ENCODE measurements around the gene DNAAF2. TPM values are rescaled to one million over a fixed set of nuclear protein-coding genes. Genes with fewer than 3 reads are reported as not detected.

The DNAAF2 gene
- total and polyA plus RNA-seq, 2 of the 8 experiments (the other 6 are each of a cell fraction or from before 2014, with no cell fraction given) = 12.2 to 30.0 TPM

DNA sequence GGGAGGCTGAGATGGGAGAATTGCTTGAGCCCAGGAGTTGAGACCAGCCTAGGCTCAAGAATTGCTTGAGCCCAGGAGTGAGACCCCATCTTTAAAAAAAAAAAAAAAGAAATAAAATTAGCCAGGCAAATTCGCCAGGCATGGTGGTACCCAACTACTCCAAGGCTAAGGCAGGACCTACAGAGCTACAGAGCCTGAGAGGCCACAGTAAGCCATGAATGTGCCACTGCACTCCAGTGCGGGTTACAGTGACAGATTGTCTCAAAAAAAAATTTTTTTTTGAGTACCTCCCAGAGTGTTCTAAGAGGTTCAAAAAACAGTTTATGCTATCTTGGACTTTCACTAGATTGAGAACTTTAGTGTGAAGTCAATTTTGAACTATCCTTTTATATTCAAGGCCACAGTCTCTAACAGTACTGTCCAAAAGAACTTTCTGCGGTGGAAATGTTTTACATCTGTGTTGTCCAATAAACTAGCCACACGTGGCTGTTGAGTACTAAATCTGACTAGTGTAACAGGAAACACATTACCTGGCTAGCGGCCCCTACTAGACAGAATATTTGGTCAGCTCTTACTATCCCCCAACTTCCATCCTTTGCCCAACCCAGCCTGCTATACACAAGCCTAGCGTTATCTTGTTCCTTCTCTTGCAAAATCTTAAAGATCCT is 17.1 kb downstream of the DNAAF2 start:
- Histone ChIP-seq H2AFZ (ENCODE audit: low read length) (no peak overlapping the region), H3K27me3 (replicated peaks in 1 of 4; ENCODE audit: control insufficient read depth in 3 of 4, extremely low read depth in 1 of 4, insufficient read depth in 3 of 4, low read length in 3 of 4) (no peaks in the 10 kb centered on the region), H4K5ac (ENCODE audit: insufficient read length, low read depth, low read length) (no peak overlapping the region), H4K20me1 (replicated peaks in 1 of 2; ENCODE audit: control insufficient read depth in 1 of 2, insufficient read depth in 2 of 2, low read length in 2 of 2) (peaks cover 5 to 6% of the 10 kb centered on the region in 2 experiments), H3K27ac (ENCODE audit: low read depth, low read length) (no peak overlapping the region), H2BK12ac (ENCODE audit: low read depth, low read length) (no peak overlapping the region), H3K4me3 (ENCODE audit: extremely low read depth in 1 of 4, insufficient read depth in 2 of 4, low read depth in 3 of 4, low read length in 4 of 4) (no peak overlapping the region), H3K4ac (replicated peaks; ENCODE audit: insufficient read length, low read depth, low read length) (no peak overlapping the region), H2AK5ac (ENCODE audit: low read depth, low read length) (no peak overlapping the region), H4K8ac (ENCODE audit: extremely low read depth, insufficient read depth, low read length) (no peak overlapping the region), H3K56ac (replicated peaks; ENCODE audit: insufficient read length, low read depth, low read length) (no peak overlapping the region), H3K9ac (replicated peaks in 1 of 4; ENCODE audit: extremely low read depth in 1 of 4, low read depth in 3 of 4, low read length in 3 of 4) (no peak overlapping the region), H3K79me1 (ENCODE audit: low read depth, low read length) (no peaks in the 10 kb centered on the region), H3K18ac (ENCODE audit: extremely low read depth, low read length) (no peak overlapping the region), H3K36me3 (ENCODE audit: control insufficient read depth in 2 of 4, insufficient read depth in 4 of 4, low read length in 3 of 4) (peaks cover 4 to 34% (median 5%) of the 10 kb centered on the region in 4 experiments; a peak in 7 of 8 replicates), H3K4me2 (ENCODE audit: insufficient read depth in 1 of 2, low read depth in 2 of 2, low read length in 2 of 2) (no peak overlapping the region), H3K9me3 (ENCODE audit: insufficient read depth in 2 of 2, low read depth in 1 of 2, low read length in 1 of 2) (no peaks in the 10 kb centered on the region), H3K14ac (ENCODE audit: insufficient read length) (no peak overlapping the region), H3K23me2 (ENCODE audit: low read depth, low read length) (peaks cover 10% of the 10 kb centered on the region), H3K4me1 (replicated peaks in 1 of 4; ENCODE audit: control insufficient read depth in 3 of 4, insufficient read depth in 4 of 4, low read length in 3 of 4) (peaks cover 1 to 9% (median 3%) of the 10 kb centered on the region in 4 experiments; a peak in 3 of 7 replicates), H3K23ac (ENCODE audit: insufficient read length) (no peak overlapping the region), H3K79me2 (ENCODE audit: control insufficient read depth in 1 of 2, insufficient read depth in 2 of 2, low read length in 2 of 2) (peaks cover 5 to 43% of the 10 kb centered on the region in 2 experiments; a peak in 3 of 4 replicates), H2BK120ac (replicated peaks; ENCODE audit: low read depth, low read length) (no peak overlapping the region), H4K91ac (replicated peaks; ENCODE audit: insufficient read length, low read length) (no peak overlapping the region), H2BK20ac (ENCODE audit: low read length) (no peak overlapping the region), H2BK15ac (ENCODE audit: low read length) (no peak overlapping the region), H2BK5ac (ENCODE audit: low read depth, low read length) (no peak overlapping the region)
- ChIA-PET CTCF (ENCODE audit: partially characterized antibody) (no interaction called here), POLR2A (ENCODE audit: partially characterized antibody) (interaction anchor here (0.6 to 1.8 kb wide), 5 partner anchors 11 to 71 kb away, joined by 3 to 8 read pairs (median 3); partner anchors contain the start of gene DNAAF2)
- no peak for DNase-seq (ENCODE audit: low read depth in 1 of 2, low spot score in 2 of 2)
- 88% methylated on average over 6 of the region's 6 CpGs; no CpG with 5 or more reads in 1 of the 2 experiments for WGBS, 2 experiments (ENCODE audit: extremely low coverage in 1 of 2, insufficient coverage in 1 of 2, insufficient read length in 1 of 2, insufficient replicate concordance in 2 of 2, low coverage in 1 of 2, low lambda C conversion rate in 2 of 2, missing lambda C conversion rate in 1 of 2)
- TF ChIP-seq, protein P1, sequence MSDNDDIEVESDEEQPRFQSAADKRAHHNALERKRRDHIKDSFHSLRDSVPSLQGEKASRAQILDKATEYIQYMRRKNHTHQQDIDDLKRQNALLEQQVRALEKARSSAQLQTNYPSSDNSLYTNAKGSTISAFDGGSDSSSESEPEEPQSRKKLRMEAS (IDR thresholded peaks at IDR 0.05) = no peak
- peak in 1 of 2 experiments; percentile 32; a peak in 1 of 3 replicates for TF ChIP-seq POLR2A (IDR thresholded peaks at IDR 0.05; ENCODE audit: control extremely low read depth in 1 of 2, low read depth in 2 of 2, low read length in 2 of 2)
- no peak for FAIRE-seq

Data from H1 (cell line).